Jurkat, Clone E6-1 (cell line): Measurements from ENCODE around the gene TRIM22.

Source experiments
- DNase-seq: peaks from one replicate; pipeline ENCODE4 v3.0.0-alpha.2; 2011; ENCODE audit warnings: low read depth, low spot score
- H3K4me3 ChIP-seq: 2 replicates; pipeline ENCODE4 v1.5.1; 2011; ENCODE audit warnings: mild to moderate bottlenecking, low read length, control low read depth, moderate library complexity

The TRIM22 gene

DNA sequence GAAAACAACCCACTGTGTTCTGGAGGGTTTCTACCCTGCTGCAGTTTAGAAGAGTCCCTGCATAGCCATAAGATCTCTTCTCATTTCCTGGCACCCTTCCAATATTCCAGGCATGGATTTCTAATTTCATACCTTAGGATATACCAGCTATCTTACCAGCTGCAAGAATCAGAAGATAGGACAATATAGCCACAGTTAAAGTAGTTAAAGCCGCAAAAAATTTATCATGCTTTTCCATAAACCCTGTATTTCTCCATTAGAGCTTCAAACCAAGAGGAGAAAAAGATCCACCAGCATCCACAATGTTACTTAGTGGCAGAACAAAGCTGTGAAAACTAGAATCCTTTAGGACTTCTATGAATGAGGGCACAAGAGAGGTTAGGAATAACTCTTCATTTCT is 38.1 kb downstream of the TRIM22 start:
- DNase-seq, result no peak
- no peak overlapping the region for H3K4me3 ChIP-seq

DNA sequence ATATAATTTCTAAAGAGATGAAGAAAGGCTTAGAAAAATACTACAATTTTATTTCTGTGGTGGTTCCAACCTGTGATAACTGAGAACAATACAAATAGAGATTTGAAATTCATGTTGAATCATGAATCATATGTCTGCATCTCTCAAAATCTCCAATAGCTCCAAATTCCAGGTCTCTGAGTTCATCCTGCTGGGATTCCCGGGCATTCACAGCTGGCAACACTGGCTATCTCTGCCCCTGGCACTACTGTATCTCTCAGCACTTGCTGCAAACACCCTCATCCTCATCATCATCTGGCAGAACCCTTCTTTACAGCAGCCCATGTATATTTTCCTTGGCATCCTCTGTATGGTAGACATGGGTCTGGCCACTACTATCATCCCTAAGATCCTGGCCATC is 46.8 kb downstream of the TRIM22 start, which contains the start of gene OR56B1:
Gene OR56B1 (plus strand): TSS at position 53 of the 400 bp plus-strand sequence. CDS start 69 bp downstream, at position 122.
- DNase-seq, result no peak

DNA sequence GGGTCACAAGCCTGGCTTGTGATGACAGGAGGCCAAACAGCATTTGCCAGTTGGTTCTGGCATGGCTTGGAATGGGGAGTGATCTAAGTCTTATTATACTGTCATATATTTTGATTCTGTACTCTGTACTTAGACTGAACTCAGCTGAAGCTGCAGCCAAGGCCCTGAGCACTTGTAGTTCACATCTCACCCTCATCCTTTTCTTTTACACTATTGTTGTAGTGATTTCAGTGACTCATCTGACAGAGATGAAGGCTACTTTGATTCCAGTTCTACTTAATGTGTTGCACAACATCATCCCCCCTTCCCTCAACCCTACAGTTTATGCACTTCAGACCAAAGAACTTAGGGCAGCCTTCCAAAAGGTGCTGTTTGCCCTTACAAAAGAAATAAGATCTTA is 47.5 kb downstream of the TRIM22 start:
- H3K4me3 ChIP-seq, result no peak overlapping the region
- DNase-seq, result no peak

More for the DNA sequence above, 46.8 kb downstream of the TRIM22 start, which contains the start of gene OR56B1:
- H3K4me3 ChIP-seq, result no peak within 1 kb of the TSS

DNA sequence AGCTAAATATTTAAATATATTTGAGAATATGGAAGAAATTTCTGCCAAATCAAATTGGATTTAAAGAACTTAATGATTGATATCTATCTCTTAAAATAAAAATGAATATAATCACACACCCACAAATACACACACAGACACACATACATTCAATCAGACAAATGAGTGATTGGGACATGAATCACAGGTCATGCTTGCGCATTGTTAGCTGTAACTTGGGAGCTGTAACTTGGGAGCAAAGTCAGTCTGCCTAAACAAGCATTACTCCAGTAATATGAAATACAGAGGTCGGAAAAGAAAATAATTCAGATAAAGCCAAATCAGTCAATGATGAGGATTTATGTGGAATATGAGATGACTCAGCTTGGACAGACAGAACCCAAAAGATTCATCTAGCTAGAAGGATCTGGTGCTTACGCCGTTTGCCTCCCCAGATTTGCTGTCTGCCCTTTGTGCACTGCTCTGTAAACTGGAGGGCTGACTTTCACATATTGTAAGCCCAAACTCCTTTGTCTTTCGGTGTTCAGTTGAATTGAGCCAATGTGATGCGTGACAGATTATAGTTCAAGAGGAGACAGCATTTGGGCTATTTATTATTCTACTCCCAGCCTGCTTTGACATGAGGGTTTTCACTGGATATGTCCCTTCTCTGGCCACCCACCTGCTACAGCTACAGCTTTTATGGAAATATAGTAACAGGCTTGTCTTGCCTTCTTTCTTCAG is 48.2 kb downstream of the TRIM22 start:
- DNase-seq, result no peak
- no peak overlapping the region for H3K4me3 ChIP-seq

DNA sequence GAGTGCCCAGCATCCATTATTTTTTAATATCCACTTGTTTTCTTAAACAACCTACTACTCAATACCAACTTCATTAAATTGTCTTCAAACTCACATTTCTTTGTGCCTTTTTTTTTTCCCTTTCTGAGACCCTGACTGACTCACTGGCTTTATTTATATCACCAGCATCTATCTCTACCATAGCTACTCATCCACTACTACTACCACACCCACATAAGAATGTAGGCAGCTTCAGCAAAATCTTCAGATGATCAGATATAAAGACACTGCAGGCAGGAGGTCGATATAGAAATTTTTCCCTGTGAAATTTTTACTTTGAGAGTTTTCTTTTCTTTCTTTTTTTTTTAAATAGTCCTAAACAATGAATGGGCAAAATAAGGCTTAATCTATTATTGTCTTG is 48.8 kb downstream of the TRIM22 start:
- no peak overlapping the region for H3K4me3 ChIP-seq
- no peak for DNase-seq

DNA sequence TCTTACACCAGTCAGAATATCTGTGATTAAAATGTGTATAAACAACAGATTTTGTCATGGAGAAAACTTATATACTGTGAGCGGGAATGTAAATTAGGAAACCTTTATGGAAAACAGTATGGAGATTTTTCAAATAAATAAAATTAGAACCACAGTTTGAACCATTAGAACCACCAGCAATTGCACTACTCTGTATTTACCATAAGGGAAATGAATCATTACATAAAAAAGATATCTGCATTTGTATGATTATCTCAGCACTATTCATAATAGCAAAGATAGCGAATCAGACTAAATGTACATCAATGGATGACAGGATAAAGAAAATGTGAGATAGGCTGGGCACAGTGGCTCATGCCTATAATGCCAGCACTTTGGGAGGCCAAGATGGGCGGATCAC is 57.0 kb downstream of the TRIM22 start:
- H3K4me3 ChIP-seq, result no peak overlapping the region
- DNase-seq, result no peak

DNA sequence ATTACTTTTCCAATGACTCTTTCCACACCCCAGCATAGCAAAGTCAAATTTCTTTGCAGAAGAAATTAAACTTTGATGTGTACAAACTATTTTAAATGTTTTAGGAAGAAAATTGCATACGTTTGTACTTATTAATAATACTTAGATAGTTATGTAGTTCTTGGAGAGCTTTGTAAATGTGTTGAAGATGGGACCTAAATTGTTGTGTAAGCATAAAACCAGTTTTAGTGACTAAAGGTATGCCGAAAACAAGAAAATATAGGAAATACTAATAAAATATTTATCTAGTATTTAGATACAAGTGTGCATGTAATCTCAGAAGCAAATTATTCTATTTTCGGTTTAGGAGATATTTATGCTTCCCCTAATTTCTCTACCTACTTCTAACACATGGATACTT is 60.2 kb downstream of the TRIM22 start:
- DNase-seq, result no peak
- H3K4me3 ChIP-seq, result no peak overlapping the region

DNA sequence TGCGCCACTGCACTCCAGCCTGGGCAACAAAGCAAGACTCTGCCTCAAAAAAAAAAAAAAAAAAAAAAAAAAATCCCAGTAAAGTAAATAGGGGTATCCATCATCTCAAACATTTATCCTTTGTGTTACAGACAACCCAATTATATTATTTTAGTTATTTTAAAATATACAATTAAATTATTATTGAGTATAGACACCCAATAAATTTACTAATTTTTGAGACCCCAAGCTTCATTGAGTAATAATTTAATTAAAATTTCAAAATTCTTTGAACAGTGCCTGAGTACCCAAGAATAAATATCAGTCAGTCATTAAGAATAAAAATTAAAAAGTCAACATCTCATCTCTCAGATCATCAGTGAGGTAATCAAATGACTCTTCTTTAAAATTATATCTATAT is 64.4 kb downstream of the TRIM22 start, which contains the start of gene OR52N4:
Gene OR52N4 (plus strand): TSS at position 301 of the 400 bp plus-strand sequence. CDS start 498 bp downstream, outside the sequence.
- no peak within 1 kb of the TSS for H3K4me3 ChIP-seq
- no peak for DNase-seq
